K562 (cell line): ENCODE results near the gene ARID5B. TPM values are rescaled to one million over a fixed set of nuclear protein-coding genes. Genes with fewer than 3 reads are reported as not detected.

Experiments used
- ATAC-seq: fragments of 200-7000 bp; cut with Tn5 transposase; 3 replicates; pipeline ENCODE4 v1.9.1; 2020; ENCODE audit warnings: moderate library complexity
- BruUV-seq: library from RNA; stranded (reverse); fragments of 400-500 nt; replicated peaks from 2 replicates; lab custom pipeline; 2021; lab: Mats Ljungman, UMichigan
- CTCF ChIA-PET: fragments of 300-600 bp; formaldehyde crosslinking; extraction: SDS; loops from one replicate; lab custom pipeline; 2021; ENCODE audit warnings: low intra/inter-chr PET ratio; lab: Yijun Ruan, JAX
- POLR2A ChIA-PET: fragments of 300-600, 350-650 bp; sonication (Branson Sonifier 250); formaldehyde crosslinking; extraction: SDS; loops from one replicate; lab custom pipeline; 2021; ENCODE audit warnings: antibody characterized with exemption, inconsistent platforms; lab: Yijun Ruan, JAX
- DNase-seq, 4 experiments: peaks; one replicate each; pipeline versions ENCODE4 v3.0.0 to v3.0.0-alpha.2; 2011 to 2018; ENCODE audit warnings: low spot score in 3 of 4, mixed read lengths in 3 of 4; ENCODE audit errors: extremely low read depth in 1 of 4
- FAIRE-seq: peaks from 2 replicates; lab custom pipeline; 2011; peaks lifted over from hg19 to GRCh38; lab: Jason Lieb, UNC
- H2AFZ ChIP-seq: 2 replicates; pipeline ENCODE4 v1.6.0; 2011; ENCODE audit warnings: low read depth, low read length, control low read depth, inconsistent platforms
- H3K27ac ChIP-seq: fragments of 200-600 bp; 3 replicates; pipeline ENCODE4 v1.8.0; 2011; ENCODE audit warnings: low read depth, mild to moderate bottlenecking, control low read depth, inconsistent platforms, low read length, moderate library complexity, mixed read lengths; ENCODE audit errors: extremely low read depth
- H3K27me3 ChIP-seq, 2 experiments: fragments of 300-600 bp in 1 of 2; 2 replicates in 1 of 2; 3 replicates in 1 of 2; pipeline versions ENCODE4 v1.6.0 to v1.8.0; 2011; ENCODE audit warnings: inconsistent platforms in 2 of 2, low read length in 2 of 2, mild to moderate bottlenecking in 1 of 2, mixed read lengths in 1 of 2, moderate library complexity in 1 of 2; ENCODE audit not compliant: control insufficient read depth in 2 of 2, insufficient read depth in 2 of 2
- H3K36me3 ChIP-seq: fragments of 300-600 bp; 3 replicates; pipeline ENCODE4 v1.8.0; 2011; ENCODE audit warnings: mild to moderate bottlenecking, low read length, inconsistent platforms; ENCODE audit not compliant: control insufficient read depth, insufficient read depth
- H3K4me1 ChIP-seq, 2 experiments: fragments of 200-600 bp in 1 of 2; replicated peaks in 1 of 2; 2 replicates in 1 of 2; 3 replicates in 1 of 2; pipeline versions ENCODE4 v1.5.1 to v1.8.0; 2011; ENCODE audit warnings: inconsistent platforms in 2 of 2, low read length in 2 of 2, mild to moderate bottlenecking in 1 of 2, mixed read lengths in 1 of 2, moderate library complexity in 1 of 2; ENCODE audit not compliant: control insufficient read depth in 2 of 2, insufficient read depth in 2 of 2
- H3K4me2 ChIP-seq: 2 replicates; pipeline ENCODE4 v1.6.1; 2011; ENCODE audit warnings: low read length, control low read depth, inconsistent platforms, mixed read lengths; ENCODE audit not compliant: insufficient read depth
- H3K4me3 ChIP-seq: fragments of 200-600 bp; sonication (generic), shearing (Covaris generic); 2 replicates; pipeline ENCODE4 v1.5.1; 2016; ENCODE audit warnings: control low read depth, inconsistent platforms
- H3K79me2 ChIP-seq: fragments of 200-600 bp; 3 replicates; pipeline ENCODE4 v1.8.0; 2011; ENCODE audit warnings: low read length, inconsistent platforms; ENCODE audit not compliant: control insufficient read depth, insufficient read depth
- H3K9ac ChIP-seq, 2 experiments: 2 replicates each; pipeline versions ENCODE4 v1.6.0 to v1.6.1; 2011; ENCODE audit warnings: low read depth in 2 of 2, low read length in 2 of 2, control low read depth in 1 of 2, inconsistent platforms in 1 of 2, mild to moderate bottlenecking in 1 of 2, mixed read lengths in 1 of 2; ENCODE audit not compliant: insufficient read depth in 1 of 2
- H3K9me1 ChIP-seq: one replicate; pipeline ENCODE4 v1.6.0; 2011; ENCODE audit warnings: inconsistent platforms, mild to moderate bottlenecking, low read length, moderate library complexity; ENCODE audit not compliant: control insufficient read depth, insufficient read depth
- H3K9me3 ChIP-seq: replicated peaks from 2 replicates; pipeline ENCODE4 v1.5.1; 2011; ENCODE audit warnings: low read depth, low read length, inconsistent platforms; ENCODE audit not compliant: control insufficient read depth, insufficient read depth
- H4K20me1 ChIP-seq: replicated peaks from 2 replicates; pipeline ENCODE4 v1.6.1; 2011; ENCODE audit warnings: low read length, inconsistent platforms, mixed read lengths; ENCODE audit not compliant: control insufficient read depth, insufficient read depth
- CBX1 ChIP-seq: sonication (generic); IDR thresholded peaks from 2 replicates; pipeline ENCODE4 v1.6.1; 2016; ENCODE audit warnings: antibody characterized with exemption, low read depth, mild to moderate bottlenecking
- ZBTB33 ChIP-seq: sonication (generic); formaldehyde crosslinking; IDR thresholded peaks from 2 replicates; pipeline ENCODE4 v1.8.1; 2023; ENCODE audit warnings: mild to moderate bottlenecking, missing genetic modification reagents
- WGBS: fragments of 100-300 bp; shearing (Covaris generic); methylation state at CpG from one replicate; pipeline ENCODE4 v1.1.6; 2016; ENCODE audit warnings: low coverage, mixed read lengths; ENCODE audit not compliant: insufficient coverage; ENCODE audit errors: missing lambda C conversion rate; 5-methylcytosine and 5-hydroxymethylcytosine counted together
- in situ Hi-C: fragments of 300-500 bp; cut with MboI; formaldehyde crosslinking; loops from 4 replicates; pipeline ENCODE4 v1.15.0; 2018; ENCODE audit warnings: inconsistent platforms, mixed read lengths
- intact Hi-C: fragments of 100-400 bp; cut with micrococcal nuclease; formaldehyde crosslinking; loops from 2 replicates; pipeline ENCODE4 v1.14.2; 2022
- polyA plus RNA-seq, 8 experiments: library from polyadenylated mRNA; depleted of rRNA in 4 of 8; stranded (reverse) in 5 of 8; unstranded in 3 of 8; fragments of >200 nt; fragmentation: Nextera tagmentation in 2 of 8; fragmentation: Illumina TruSeq in 1 of 8; extraction: Ambion mirVana in 2 of 8; extraction: Trizol in 1 of 8; gene quantifications; 2 replicates each; pipeline versions ENCODE4 v1.2.1 to v1.2.3, GENCODE V29; 2011 to 2014; ENCODE audit warnings: inconsistent platforms in 1 of 8, missing spikeins in 1 of 8
- total RNA-seq, 7 experiments: library from RNA; depleted of rRNA in 6 of 7; stranded (reverse); fragments of >200 nt in 6 of 7; fragmentation: Illumina TruSeq in 2 of 7; extraction: Trizol in 2 of 7; gene quantifications; 2 replicates each; pipeline versions ENCODE4 v1.2.1 to v1.2.3, GENCODE V29; 2011 to 2021; ENCODE audit warnings: low replicate concordance in 1 of 7

Gene ARID5B
- total and polyA plus RNA-seq, 9 of the 15 experiments (the other 6 are each of a cell fraction or from before 2014, with no cell fraction given), result 0.48 to 1.6 (median 0.80) TPM

- Histone ChIP-seq H3K27me3 (no peaks in the 10 kb centered on the region), H4K20me1 (no peaks in the 10 kb centered on the region), H3K36me3 (no peaks in the 10 kb centered on the region), H3K9me3 (no peaks in the 10 kb centered on the region), H3K9me1 (no peaks in the 10 kb centered on the region), H3K27ac (no peak overlapping the region), H3K4me1 (no peaks in the 10 kb centered on the region), H3K4me3 (no peak overlapping the region), H3K79me2 (no peaks in the 10 kb centered on the region), H3K9ac (no peak overlapping the region), H2AFZ (peak overlapping the region; percentile 51; the same call in 1 of the 2 replicates), H3K4me2 (no peak overlapping the region)
- intact Hi-C loops, result no loop called here
- ATAC-seq (no peak), FAIRE-seq (no peak), DNase-seq (no peak)
- ChIA-PET CTCF (no interaction called here), POLR2A (interaction anchor here (2.6 kb wide), 1 partner anchor 10 kb away, joined by 10 read pairs; no protein-coding TSS in a partner anchor)
- TF ChIP-seq CBX1, result no peak
- TF ChIP-seq ZBTB33 (CRISPR knock-in tag), result no peak
- in situ Hi-C loops, result no loop called here
- WGBS, result 41% methylated on average over 10 of the region's 10 CpGs
- BruUV-seq, result no TSS peak
Measured at GRCh38 chr10:61863981-61864380, 37.5 kb upstream of the ARID5B start.
